Activated effector memory CD4-positive, alpha-beta T cell treated with Interleukin-2 at 50 U/mL for 16 hours (primary cell): Measurements from ENCODE around the gene HAAO.

ENCODE experiments used
- DNase-seq: peaks from one replicate; pipeline ENCODE4 v3.0.0-alpha.2; 2020

Gene HAAO

DNA sequence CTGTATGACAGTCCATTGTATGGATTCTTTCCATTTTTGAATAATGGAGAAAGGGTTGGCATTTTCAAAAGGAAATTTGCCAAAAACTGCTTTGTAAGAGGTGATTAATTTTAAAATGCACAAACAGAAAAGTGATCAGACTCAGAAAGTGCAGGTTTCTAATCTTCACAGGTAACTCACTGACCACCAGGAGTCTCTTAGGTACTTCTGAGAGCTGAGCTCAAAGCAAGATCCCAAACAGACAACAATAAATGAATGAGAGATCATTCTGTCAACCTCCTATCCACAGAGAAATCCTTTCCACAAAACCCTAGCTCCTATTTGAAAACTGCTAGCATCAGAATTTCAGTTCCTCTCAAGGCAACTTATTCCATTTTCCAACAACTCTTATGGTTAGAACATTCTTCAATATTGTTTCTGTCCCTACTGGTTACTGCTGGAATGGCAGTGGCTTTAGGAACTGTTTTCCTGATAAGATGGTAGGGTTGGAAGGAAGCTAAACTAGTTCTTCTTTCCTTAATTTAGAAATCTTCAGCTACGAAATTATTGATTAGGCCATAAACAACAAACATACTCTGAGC, 20.6 kb upstream of the HAAO start:
- no peak for DNase-seq

DNA sequence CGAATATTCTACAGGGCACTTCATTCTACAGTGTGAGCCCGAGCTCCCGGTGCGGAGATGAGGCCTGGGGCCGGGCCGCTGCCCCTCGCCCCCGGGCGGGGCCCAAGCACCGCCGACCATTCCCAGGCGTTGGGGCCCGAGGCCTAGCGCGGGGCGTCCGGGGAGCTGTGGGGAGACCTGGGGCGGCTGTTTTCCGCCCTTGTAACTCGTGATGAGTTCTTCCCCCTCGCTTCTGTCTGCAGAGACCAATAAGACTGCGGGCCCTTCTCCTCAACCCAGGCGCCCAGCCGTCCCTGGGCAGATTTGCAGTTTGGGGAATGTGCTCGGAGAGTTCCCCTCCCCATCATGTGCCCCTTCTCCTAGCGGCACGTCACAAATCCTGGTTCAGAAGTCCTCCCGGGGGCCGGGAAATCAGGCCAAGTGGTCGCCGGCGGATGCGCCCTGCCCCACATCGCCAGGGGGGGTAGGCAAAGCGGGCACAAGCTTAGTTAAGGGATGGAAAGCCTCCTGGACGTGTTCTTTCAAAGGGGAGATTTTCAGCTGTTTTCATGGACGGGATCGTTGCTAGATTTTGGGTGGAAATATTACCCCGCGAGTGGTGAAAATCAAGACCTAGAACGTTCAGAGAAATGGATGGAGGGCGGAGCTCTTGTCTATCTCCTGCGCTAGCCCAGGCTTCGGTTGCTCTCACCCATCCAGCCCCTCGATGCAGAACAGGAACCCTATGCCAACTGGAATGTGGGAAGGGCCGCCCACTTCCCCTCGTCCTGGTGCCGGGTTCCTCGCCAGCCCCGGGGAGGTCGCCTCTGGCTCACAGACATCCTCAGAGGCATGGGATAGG, 18.8 kb upstream of the HAAO start:
- peak; percentile 52 for DNase-seq

DNA sequence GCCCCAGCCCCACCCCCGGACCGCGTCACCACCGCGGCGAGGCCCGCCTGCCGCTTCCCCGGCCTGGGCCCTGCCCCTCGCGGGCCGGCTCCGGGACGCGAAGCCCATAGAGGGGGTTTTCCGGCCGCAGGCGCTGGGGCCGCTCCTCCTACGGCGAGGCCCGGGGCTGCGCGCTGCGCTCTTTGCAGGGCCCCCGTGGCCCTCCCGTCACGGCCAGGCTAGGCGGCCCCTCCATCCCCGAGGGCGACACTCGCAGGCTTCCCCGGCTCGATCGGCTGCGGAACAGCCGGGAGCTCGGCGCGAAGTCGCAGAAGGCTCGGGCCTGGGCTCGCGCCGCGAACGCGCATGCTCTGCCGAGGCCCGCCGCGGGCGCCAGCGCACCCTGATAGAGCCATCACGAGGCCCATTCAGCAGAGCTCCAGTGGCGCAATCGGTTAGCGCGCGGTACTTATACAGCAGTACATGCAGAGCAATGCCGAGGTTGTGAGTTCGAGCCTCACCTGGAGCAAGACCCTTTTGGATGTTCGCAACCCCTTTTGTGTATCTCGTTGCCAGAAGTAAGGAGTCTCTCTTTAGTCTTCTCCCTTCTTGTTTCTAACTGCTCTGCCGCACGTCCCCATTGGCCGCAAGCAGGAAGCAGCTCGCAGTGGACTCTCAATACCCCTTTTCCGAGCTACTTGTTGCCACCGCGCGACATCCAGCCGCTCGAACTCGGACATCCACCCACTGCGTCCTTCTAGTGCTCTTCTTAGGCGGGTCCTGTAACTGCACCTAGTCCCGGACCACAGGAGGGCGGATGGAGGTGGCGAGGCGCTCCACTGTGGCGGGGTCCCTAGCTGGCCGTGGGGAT, 18.0 kb upstream of the HAAO start:
- peak; percentile 91 for DNase-seq

DNA sequence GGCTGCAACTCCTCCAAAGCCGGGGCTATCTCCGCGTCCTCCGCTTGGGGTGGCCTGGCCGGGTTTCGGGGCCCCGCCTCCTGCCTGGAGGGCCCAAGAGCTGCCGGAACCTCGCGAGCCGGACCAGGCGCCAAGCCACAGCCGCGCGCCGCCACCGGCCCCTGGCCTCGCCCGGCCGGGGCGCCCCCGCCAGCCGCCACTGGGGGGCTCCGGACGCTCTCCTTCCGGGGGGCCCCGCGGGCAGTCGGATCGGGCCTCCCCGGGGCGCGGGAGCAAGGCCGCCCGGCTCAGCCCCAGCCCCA, 17.4 kb upstream of the HAAO start:
- DNase-seq = no peak

DNA sequence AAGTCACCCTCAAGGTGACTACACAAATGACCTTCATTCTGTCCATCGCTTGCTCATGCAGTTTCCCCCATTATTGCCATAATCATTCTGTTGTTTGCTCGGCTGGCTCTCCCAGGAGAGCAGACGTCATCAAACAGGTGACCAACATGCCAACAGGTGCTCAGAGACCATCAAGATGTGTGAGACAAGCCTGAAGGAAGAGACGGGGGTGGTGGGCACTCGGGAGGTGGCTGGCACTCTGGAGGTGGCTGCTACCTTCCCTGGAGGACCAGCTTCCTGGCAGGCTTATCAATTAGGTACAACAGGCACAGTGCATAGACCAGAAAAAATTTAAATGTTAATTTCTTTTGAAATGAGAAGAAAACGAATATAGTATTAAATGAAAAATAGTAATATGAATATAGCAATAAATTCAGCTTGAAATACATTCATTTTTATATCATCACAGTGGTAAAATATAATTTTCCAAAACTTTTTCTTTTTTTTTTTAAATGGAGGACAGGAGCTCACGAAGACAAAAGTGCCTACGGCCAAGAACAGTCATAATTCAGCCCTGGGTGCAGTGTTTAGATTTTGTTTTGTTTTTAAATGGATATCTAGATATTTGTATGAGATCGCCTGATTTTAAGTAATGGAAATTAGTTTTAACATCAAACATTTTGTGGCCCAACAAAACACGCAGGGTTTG, 16.9 kb upstream of the HAAO start:
- DNase-seq = no peak

DNA sequence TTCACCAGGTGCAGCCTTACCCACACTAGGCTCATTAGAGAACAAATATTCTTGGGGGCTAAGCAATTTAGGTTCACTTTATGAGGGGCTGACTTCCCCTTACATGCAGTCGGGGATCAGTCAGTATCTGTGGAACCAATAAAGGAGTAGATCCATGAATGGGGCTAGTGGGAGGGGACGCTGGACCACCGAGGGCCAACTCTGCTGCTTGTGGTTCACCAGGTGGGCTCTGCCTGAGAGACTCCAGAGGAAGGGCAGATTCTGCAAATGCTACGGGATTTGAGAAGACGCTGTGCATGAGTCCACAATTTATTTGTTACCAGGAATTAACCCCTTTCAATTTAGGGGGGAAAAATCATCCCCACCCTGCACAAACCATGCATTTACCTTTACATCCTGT, 15.9 kb upstream of the HAAO start:
- no peak for DNase-seq

DNA sequence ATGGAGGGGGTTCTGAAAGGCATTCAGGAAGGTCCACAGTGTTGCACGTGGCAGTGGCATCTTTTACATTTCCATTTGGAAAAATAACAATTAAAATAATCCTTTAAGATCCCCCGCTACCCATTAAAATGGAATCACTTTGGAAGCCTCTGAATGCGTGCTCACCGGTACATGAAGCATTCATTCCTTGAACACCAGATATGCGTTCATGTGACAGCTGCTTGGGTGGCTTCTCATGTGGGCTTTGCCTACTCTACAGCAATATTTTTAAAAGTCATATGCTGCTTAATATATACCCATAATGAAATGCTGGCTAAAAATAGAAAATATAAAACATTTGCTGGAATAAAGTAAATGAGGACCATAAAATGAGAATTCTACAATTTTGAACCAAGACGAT, 14.4 kb upstream of the HAAO start:
- no peak for DNase-seq

DNA sequence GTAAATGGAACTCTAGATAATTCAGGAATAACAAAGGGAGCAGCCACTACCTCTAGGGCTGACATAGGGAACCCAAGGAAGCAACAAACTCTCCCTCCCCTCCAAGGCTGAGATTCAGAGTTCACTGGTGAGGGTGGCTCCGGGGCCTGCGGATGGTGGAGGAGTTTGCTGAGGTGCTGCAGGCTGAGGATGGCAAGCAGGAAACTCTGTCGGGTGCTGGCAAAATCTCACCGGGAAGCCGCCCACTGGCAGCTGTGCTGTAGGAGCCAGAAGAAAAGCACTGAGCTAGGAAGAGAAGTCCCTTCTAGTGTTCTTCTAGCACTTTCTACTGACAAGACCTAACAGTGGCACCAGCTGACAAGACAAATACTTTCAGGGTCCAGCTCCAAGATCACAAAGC, 12.5 kb upstream of the HAAO start:
- no peak for DNase-seq

DNA sequence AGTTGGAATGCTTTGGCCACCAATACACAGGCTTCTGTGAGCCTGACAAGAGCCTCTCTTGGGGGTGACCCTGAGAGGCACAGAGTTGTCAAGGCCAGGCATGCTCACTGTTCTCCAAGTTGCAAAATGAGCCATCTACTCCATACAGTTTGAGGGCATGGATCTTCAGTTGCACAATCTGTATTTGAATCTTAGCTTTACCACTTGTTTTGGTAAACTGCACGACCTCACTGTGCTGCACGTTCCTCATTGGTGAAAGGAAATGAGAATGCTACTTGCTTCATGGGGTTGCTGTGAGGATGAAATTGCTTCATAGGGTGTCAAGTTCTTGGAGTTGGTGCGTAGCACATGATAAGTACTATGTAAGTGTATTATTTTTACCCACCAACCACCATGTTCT, 12.0 kb upstream of the HAAO start:
- no peak for DNase-seq

DNA sequence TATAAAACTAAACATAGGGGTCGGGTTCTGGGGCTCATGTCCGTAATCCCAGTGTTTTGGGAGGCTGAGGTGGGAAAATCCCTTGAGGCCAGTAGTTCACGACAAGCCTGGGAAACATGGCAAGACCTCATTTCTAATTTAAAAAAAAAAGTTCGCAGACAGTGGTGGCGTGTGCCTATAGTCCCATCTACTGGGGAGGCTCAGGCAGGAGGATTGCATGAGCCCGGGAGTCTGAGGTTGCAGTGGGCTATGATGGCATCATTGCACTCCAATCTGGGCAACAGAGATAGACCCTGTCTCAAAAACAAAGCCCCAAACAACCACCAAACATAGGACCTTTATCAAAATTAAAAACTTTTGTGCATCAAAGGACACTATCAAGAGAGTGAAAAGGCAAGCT, 9.8 kb upstream of the HAAO start:
- no peak for DNase-seq

- DNase-seq = no peak
Observed at GRCh38 chr2:42801381-42801780, 9.0 kb upstream of the HAAO start.

GRCh38 chr2:42800981-42801380, 8.6 kb upstream of the HAAO start:
- no peak for DNase-seq

DNA sequence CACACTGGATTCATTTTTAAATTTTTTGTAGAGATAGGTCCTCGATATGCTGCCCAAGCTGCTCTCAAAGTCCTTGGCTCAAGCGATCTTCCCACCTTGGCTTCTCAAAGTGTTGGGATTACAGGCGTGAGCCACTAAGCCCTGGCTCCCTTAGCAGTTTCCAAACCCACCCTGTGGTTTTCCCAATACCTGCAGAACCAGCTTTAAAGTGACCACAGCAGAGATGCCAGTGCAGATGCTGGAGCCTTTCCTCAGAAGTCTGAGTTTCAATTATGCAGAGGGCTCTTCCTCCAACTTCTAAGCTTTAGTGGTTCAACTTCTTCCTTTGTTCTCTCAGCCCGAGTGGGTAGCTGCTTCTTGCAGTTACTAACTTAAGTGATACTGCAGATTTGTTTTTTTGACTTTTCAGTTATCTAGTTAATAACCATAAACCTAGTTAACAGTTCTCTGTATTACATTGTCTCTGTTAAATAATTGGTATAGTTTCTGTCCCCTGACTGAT, 8.1 kb upstream of the HAAO start:
- DNase-seq = no peak

GRCh38 chr2:42799881-42800280, 7.5 kb upstream of the HAAO start:
- DNase-seq = no peak

GRCh38 chr2:42797281-42797680, 4.9 kb upstream of the HAAO start:
- no peak for DNase-seq

DNA sequence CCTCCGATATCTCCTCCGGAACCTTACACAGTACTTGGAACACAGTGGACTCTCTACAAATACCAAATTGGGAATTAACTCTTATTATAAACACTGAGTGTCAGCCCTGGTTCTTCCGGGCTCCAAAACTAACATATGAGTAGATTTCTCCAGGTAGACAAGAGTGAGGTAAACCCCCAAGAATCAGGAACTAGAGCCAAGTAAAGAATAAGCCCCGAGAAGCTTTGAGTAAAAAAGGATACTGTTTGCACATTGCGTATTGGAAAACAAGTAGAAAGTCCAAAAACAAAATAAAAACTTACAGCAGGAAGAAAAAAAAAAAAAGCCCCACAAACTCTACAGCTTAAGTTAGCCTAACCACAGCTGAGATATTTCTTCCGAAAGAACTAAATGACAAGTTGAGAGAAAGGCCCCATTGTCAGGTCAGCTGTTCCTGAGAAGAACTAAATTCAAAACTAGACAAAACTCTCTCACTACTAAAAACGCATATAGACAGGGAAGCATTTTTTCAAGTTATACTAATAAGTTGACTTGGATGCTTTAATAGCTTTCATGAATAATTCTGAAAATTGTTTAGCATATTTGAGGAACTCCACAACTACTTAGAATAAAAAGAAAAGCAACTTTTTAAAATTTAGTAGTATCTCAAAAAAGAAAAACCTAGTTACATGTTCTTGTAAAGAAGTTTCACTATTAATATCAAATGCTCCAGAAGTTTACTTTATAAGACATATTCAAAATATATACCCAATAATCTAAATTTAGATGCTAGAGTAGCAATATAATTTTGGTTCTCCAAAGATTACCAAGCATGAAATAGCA, 4.3 kb upstream of the HAAO start:
- DNase-seq = no peak

- DNase-seq = no peak
Observed at GRCh38 chr2:42795841-42796301, 3.5 kb upstream of the HAAO start.

- no peak for DNase-seq
Observed at GRCh38 chr2:42795275-42795674, 2.9 kb upstream of the HAAO start.

DNA sequence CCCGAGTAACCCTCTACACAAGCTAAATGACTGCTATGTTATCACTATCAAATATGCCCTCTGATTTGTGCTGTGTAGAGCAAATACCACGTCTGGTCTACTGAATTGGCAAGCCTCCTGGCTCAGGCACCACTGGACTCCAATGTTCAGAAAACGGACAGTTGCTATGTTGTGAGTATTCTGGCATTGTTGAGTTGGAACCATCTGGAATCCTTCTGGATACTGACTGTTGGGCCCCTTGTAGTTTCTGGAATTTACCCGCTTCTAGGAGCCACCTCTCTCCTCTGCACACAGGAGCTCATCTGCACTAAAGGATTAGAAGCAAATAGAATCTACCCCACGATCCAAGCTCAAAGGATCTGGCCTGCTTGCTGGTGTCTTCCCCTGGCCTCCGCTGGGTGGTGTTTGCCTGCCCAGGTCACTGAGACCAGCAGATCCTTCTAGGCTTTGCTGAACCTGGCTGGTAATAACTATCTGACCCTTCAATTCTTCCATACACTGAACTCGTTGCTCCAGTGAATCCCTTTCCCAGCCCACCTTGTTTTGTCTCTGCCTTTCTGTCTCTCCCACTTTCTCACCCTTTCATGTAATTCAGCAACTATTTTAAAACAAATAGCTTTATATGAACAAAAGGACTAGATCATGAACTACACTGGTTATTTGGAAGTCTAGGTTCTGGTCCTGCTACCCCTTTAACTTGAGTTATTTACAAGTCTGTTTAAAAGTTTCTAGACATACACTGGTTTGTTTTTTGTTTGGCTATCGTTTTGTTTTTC, 2.1 kb upstream of the HAAO start:
- DNase-seq = no peak

DNA sequence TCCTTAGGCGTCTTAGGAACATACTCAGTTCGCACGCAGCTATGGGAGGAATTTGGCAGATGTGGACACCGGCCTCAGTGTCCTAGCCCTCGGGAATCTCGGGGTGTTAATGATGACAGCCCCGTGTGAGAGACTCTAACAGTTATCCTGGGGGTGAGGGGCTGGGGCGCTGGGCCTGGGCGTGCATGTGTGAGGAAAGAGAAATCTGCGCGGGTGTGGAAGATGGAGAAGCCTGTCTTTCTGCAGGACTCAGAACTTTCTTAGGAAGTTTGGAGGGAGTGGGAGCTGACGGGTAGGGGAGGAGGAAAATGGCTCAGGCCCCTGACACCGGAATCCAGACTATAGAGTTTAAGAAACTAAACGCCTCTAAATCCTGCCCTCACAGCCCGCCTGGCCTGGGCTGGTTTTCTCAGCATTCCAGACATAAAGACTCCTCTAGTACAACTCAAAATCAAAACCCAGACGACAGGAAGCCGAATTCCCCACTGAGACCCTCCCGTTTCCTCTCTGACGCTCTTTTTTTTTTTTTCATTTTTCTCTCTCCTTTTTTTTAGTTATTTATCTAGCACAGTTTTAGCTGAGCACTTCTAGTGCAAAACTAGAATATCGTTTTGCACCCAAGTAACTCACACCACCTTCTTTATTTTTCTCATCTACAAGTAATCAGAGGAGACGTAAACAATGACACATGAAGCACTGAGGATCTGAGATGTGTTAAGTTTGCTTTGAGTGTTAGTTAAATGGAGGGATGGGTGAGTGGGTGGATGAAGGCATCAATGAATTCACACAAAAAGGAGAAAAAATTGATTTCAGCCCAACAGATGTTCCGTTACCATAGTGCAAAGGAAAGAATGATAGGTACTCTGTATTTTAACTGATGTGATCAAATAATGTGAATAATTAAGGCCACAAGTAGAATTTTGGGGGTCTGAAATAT, 1.2 kb upstream of the HAAO start:
- no peak for DNase-seq
